Effector memory CD4-positive, alpha-beta T cell (primary cell): Measurements from ENCODE around the gene CFAP77.
A peak's percentile ranks its signal among the peaks of the same experiment; 100 is the strongest.
"Not testable (repeated sequence)": the region's sequence is repeated elsewhere in the genome, so short reads cannot be mapped to it uniquely, and the experiment has no call there.

ENCODE experiments used
- DNase-seq, 3 donors: peaks; one replicate each; pipeline ENCODE4 v3.0.0-alpha.2; 2020
- H3K27ac ChIP-seq: 2 replicates; pipeline ENCODE4 v1.7.0; 2013; ENCODE audit warnings: mild to moderate bottlenecking, low read length, moderate library complexity; ENCODE audit not compliant: insufficient read depth, poor library complexity, severe bottlenecking
- H3K27me3 ChIP-seq: replicated peaks from 2 replicates; pipeline ENCODE4 v1.7.0; 2013; ENCODE audit warnings: mild to moderate bottlenecking, low read length; ENCODE audit not compliant: insufficient read depth, control insufficient read depth, poor library complexity, severe bottlenecking
- H3K36me3 ChIP-seq: 2 replicates; pipeline ENCODE4 v1.7.0; 2013; ENCODE audit warnings: mild to moderate bottlenecking, low read length, moderate library complexity; ENCODE audit not compliant: control insufficient read depth, insufficient read depth
- H3K4me1 ChIP-seq: 2 replicates; pipeline ENCODE4 v1.7.0; 2013; ENCODE audit warnings: low read length, mild to moderate bottlenecking; ENCODE audit not compliant: control insufficient read depth, insufficient read depth, poor library complexity, severe bottlenecking
- H3K4me3 ChIP-seq: 2 replicates; pipeline ENCODE4 v1.7.0; 2013; ENCODE audit warnings: low read length, low read depth, mild to moderate bottlenecking; ENCODE audit not compliant: insufficient read depth, poor library complexity, severe bottlenecking
- H3K9me3 ChIP-seq: 2 replicates; pipeline ENCODE4 v1.7.0; 2013; ENCODE audit warnings: mild to moderate bottlenecking, low read length, moderate library complexity; ENCODE audit not compliant: control insufficient read depth

CFAP77 gene

DNA sequence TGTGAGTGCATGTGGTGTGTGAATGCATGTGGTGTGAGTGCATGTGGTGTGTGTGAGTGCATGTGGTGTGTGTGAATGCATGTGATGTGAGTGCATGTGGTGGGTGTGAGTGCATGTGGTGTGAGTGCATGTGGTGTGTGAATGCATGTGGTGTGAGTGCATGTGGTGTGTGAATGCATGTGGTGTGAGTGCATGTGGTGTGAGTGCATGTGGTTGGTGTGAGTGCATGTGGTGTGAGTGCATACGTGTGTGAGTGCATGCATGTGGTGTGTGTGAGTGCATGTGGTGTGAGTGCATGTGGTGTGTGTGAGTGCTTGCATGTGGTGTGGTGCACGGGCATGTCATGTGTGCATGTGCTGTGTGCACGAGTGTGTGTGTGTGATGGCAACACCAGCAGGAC is 31.6 kb upstream of the CFAP77 start:
- not testable (repeated sequence) for H3K4me3 ChIP-seq, H3K27me3 ChIP-seq, H3K27ac ChIP-seq, H3K4me1 ChIP-seq, H3K9me3 ChIP-seq, DNase-seq
- H3K36me3 ChIP-seq = peaks cover 41% of the 10 kb centered on the region

DNA sequence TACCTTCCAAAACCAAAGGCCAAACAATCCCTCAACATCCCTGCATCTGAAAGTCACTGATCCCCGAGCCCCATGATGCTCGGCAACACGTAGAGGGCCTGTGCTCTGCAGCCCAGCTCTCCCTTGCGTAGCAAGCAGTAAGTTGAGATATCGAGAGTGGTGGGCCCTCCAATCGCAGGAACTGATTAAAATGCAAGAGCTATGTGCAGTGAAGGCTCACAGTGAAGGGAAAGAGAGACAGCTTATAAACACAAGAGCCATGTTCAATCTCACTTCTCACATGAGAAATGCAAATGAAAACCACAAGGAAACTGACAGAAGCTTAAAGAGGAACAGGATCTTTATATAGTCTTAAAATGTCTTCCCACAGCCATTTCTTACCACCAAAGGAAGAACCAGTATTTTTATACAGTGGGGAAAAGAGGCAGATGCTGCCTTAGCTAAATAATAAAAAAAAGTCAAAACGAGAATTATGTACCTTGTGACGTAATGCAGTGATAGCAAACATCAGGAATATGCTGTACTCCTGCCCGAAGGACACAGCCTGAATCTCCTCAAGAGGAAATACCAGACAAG is 28.0 kb upstream of the CFAP77 start:
- H3K27ac ChIP-seq = no peak overlapping the region
- DNase-seq = no peak
- H3K4me3 ChIP-seq = no peak overlapping the region
- no peaks in the 10 kb centered on the region for H3K4me1 ChIP-seq
- no peaks in the 10 kb centered on the region for H3K27me3 ChIP-seq
- no peaks in the 10 kb centered on the region for H3K9me3 ChIP-seq
- H3K36me3 ChIP-seq = peaks cover 46% of the 10 kb centered on the region

DNA sequence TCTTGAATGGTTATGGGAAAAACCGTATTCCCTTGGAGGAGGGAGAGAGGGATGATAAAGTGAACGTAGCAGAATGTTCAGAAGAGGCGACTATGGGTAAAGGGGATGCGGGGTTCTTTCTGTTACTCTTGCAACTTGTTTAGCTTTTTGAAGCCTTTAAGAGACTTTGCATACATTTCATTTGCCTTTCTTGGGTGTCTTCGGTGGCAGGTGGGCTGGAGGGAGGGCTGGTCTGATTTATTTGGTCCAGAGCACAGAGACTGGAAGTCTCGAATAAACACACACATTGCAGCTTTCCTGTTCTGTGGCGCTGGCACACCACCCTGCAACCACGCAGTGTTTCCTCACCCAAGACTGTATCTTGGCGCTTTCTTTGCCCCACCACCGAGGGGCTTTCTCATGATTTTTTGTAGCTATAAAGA is 26.5 kb upstream of the CFAP77 start:
- Histone ChIP-seq H3K27ac (no peak overlapping the region), H3K36me3 (peaks cover 52% of the 10 kb centered on the region), H3K4me1 (no peaks in the 10 kb centered on the region)

DNA sequence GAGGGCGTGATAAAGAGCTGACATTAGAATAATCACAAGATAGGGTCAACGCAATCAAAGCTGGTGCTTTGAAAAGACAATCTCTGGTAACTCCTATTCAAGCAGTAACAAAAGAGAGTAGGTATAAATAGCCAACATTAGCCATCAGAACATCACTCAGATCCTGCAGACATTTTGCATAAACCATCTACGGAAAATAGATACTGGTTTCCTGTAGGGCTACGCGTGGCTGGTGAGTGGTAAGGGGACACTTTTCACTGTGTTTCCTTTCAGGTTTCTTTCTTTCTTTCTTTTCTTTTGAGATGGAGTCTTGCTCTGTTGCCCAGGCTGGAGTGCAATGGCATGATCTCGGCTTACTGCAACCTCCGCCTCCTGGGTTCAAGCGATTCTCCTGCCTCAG is 25.6 kb upstream of the CFAP77 start:
- H3K36me3 ChIP-seq = peaks cover 57% of the 10 kb centered on the region
- no peak overlapping the region for H3K4me3 ChIP-seq
- H3K27ac ChIP-seq = no peak overlapping the region
- H3K27me3 ChIP-seq = no peaks in the 10 kb centered on the region
- no peaks in the 10 kb centered on the region for H3K4me1 ChIP-seq
- no peaks in the 10 kb centered on the region for H3K9me3 ChIP-seq
- no peak for DNase-seq

More for the DNA sequence above, 26.5 kb upstream of the CFAP77 start:
- Histone ChIP-seq H3K27me3 (no peaks in the 10 kb centered on the region), H3K9me3 (no peaks in the 10 kb centered on the region), H3K4me3 (no peak overlapping the region)
- DNase-seq = no peak

DNA sequence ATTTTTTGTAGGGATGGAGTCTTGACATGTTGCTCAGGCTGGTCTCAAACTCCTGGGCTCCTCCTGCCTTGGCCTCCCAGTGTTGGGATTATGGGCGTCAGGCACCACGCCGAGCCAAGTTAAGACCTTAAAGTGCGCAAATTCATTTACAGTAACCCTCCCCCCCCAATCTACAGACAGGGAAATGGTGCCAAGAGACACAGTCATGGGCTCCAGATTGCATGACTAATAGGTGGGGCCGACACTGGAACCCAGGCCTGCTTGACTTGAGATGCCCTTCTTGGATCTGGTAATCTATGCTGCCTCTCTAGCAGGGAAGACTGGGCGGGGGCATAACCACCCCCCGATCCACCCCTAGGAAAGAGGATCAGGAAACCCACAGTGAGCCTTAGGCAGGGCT is 22.9 kb upstream of the CFAP77 start:
- no peak overlapping the region for H3K4me3 ChIP-seq
- H3K4me1 ChIP-seq = no peaks in the 10 kb centered on the region
- H3K9me3 ChIP-seq = no peaks in the 10 kb centered on the region
- H3K27ac ChIP-seq = no peak overlapping the region
- H3K27me3 ChIP-seq = no peaks in the 10 kb centered on the region
- peaks cover 76% of the 10 kb centered on the region for H3K36me3 ChIP-seq
- no peak for DNase-seq

DNA sequence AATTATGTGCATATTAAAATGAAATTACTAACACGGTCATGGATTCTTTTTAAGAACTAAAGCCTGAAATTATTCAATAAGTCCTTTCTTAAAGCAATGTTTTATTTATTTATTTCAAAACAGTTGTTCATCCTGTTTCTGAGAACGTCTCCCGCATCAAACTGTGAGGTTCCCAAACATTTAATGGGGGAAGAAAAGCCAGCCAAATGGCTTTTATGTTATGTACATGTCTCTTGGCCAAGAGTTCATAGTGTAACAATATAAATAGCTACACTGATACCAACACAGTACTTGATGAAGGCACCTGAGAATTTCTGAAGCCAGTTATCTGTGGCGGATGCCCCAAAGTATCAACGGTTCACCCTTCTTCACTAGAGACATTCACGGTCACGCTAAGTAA is 19.0 kb upstream of the CFAP77 start:
- no peak overlapping the region for H3K4me3 ChIP-seq
- no peak for DNase-seq
- no peaks in the 10 kb centered on the region for H3K4me1 ChIP-seq
- no peaks in the 10 kb centered on the region for H3K9me3 ChIP-seq
- peaks cover 85% of the 10 kb centered on the region for H3K36me3 ChIP-seq
- H3K27ac ChIP-seq = no peak overlapping the region
- no peaks in the 10 kb centered on the region for H3K27me3 ChIP-seq

DNA sequence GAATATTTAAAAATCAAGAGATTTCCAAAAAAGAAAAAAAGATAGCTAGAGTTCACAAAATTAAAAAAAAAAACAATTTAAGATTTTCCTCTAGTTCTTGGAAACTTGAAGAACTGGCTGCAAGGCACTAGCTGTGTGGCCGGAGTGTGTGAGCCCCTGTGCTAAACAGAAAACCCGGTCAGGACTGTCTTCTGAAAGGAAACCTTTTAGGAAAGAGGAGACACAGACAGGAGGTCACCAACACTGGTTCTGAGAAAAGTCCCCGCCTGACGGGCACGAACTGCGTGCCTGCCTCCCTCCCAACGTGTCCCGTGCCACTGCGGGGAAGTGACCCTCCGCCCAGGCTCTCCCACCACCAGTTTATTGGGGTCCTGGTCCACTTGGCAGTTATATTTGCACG is 18.6 kb upstream of the CFAP77 start:
- no peaks in the 10 kb centered on the region for H3K27me3 ChIP-seq
- no peak overlapping the region for H3K27ac ChIP-seq
- peaks cover 88% of the 10 kb centered on the region for H3K36me3 ChIP-seq
- H3K4me3 ChIP-seq = no peak overlapping the region
- H3K9me3 ChIP-seq = no peaks in the 10 kb centered on the region
- H3K4me1 ChIP-seq = no peaks in the 10 kb centered on the region
- DNase-seq = no peak

DNA sequence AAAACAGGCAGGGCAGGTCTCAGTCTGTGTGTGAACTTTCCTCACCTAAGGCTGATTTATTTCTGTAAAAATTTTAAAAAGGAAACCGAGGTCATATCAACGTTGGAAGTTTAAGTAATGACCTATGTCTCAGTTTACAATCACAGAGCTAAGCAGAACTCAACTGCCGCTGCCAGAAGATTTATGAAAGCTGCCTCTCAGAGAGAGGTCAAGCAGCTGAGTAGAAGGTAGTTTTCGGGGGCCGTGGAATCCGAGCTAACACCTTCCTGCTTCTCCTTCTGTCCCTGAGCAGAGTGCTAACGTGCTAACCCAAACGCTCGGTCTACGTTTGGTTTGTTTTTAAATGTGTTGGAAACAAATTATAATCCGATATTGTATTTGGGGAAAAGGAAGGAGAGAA is 14.5 kb upstream of the CFAP77 start:
- H3K9me3 ChIP-seq = no peaks in the 10 kb centered on the region
- no peaks in the 10 kb centered on the region for H3K4me1 ChIP-seq
- H3K4me3 ChIP-seq = no peak overlapping the region
- H3K27me3 ChIP-seq = no peaks in the 10 kb centered on the region
- peaks cover 78% of the 10 kb centered on the region for H3K36me3 ChIP-seq
- H3K27ac ChIP-seq = no peak overlapping the region
- no peak for DNase-seq

DNA sequence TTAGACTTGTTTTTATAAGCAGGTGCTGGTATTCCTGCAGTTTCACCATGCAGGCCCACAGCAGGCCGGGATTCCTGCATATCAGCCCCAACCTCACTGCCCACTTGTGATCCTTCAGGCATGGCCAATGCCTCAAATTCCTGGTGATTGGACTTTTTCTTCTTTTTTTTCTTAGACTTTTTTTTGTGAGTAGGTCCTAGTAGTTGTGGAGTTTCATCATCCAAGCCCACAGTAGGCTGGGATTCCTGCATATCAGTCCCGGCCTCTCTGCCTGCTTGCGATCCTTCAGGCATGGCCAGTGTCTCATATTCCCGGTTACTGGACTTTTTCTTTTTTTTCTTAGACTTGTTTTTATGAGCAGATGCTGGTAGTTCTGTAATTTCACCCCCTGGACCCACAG is 8.2 kb upstream of the CFAP77 start:
- no peaks in the 10 kb centered on the region for H3K9me3 ChIP-seq
- DNase-seq = no peak
- H3K36me3 ChIP-seq = peaks cover 42% of the 10 kb centered on the region
- no peak overlapping the region for H3K4me3 ChIP-seq
- no peak overlapping the region for H3K27ac ChIP-seq
- no peaks in the 10 kb centered on the region for H3K27me3 ChIP-seq
- peaks cover 16% of the 10 kb centered on the region for H3K4me1 ChIP-seq

DNA sequence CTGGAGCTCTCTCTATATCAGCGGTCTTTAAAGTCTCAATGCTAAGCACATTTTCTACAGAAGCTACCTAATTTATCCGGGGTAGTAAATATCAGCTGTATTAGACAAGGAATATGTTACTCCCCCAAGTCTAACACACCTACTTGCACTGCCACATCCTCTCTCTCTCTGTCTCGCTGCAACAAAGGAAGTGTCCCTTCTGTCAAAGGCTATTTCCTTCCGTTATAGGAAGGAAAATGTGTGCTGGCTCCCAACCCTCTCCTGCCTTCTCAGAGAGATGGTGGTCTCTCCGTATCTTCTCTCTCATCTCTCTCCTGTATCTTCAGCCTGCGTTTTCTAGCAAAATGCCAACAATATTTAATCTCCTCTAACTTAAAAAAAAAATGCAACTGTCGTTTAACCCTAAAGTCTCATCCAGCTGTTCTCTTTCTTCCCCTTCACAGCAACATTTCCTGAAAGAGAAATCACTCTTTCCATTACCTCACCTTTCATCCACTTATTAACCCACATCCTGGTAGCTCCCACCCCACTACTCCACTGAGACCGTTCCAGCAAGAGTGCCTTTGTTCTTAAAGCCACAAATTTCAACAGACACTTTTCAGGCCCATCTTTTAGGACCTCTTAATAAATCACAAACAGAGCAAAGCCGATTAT is 5.7 kb upstream of the CFAP77 start:
- no peaks in the 10 kb centered on the region for H3K9me3 ChIP-seq
- no peaks in the 10 kb centered on the region for H3K27me3 ChIP-seq
- H3K4me1 ChIP-seq = peaks cover 16% of the 10 kb centered on the region
- no peak overlapping the region for H3K4me3 ChIP-seq
- peak overlapping the region; percentile 19 for H3K27ac ChIP-seq
- no peak for DNase-seq
- peaks cover 23% of the 10 kb centered on the region for H3K36me3 ChIP-seq
